K562 (cell line): ENCODE data around the gene MILR1. TPM values are rescaled to one million over a fixed set of nuclear protein-coding genes. Genes with fewer than 3 reads are reported as not detected.
"Not testable (repeated sequence)": the region's sequence is repeated elsewhere in the genome, so short reads cannot be mapped to it uniquely, and the experiment has no call there.

Source experiments
- ATAC-seq: fragments of 200-7000 bp; cut with Tn5 transposase; 3 replicates; pipeline ENCODE4 v1.9.1; 2020; ENCODE audit warnings: moderate library complexity
- BruUV-seq: library from RNA; stranded (reverse); fragments of 400-500 nt; replicated peaks from 2 replicates; lab custom pipeline; 2021; lab: Mats Ljungman, UMichigan
- CTCF ChIA-PET: fragments of 300-600 bp; formaldehyde crosslinking; extraction: SDS; loops from one replicate; lab custom pipeline; 2021; ENCODE audit warnings: low intra/inter-chr PET ratio; lab: Yijun Ruan, JAX
- POLR2A ChIA-PET: fragments of 300-600, 350-650 bp; sonication (Branson Sonifier 250); formaldehyde crosslinking; extraction: SDS; loops from one replicate; lab custom pipeline; 2021; ENCODE audit warnings: antibody characterized with exemption, inconsistent platforms; lab: Yijun Ruan, JAX
- DNase-seq, 4 experiments: peaks; one replicate each; pipeline versions ENCODE4 v3.0.0 to v3.0.0-alpha.2; 2011 to 2018; ENCODE audit warnings: low spot score in 3 of 4, mixed read lengths in 3 of 4; ENCODE audit errors: extremely low read depth in 1 of 4
- FAIRE-seq: peaks from 2 replicates; lab custom pipeline; 2011; peaks lifted over from hg19 to GRCh38; lab: Jason Lieb, UNC
- H2AFZ ChIP-seq: 2 replicates; pipeline ENCODE4 v1.6.0; 2011; ENCODE audit warnings: low read depth, low read length, control low read depth, inconsistent platforms
- H3K27ac ChIP-seq: fragments of 200-600 bp; 3 replicates; pipeline ENCODE4 v1.8.0; 2011; ENCODE audit warnings: low read depth, mild to moderate bottlenecking, control low read depth, inconsistent platforms, low read length, moderate library complexity, mixed read lengths; ENCODE audit errors: extremely low read depth
- H3K27me3 ChIP-seq, 2 experiments: fragments of 300-600 bp in 1 of 2; 2 replicates in 1 of 2; 3 replicates in 1 of 2; pipeline versions ENCODE4 v1.6.0 to v1.8.0; 2011; ENCODE audit warnings: inconsistent platforms in 2 of 2, low read length in 2 of 2, mild to moderate bottlenecking in 1 of 2, mixed read lengths in 1 of 2, moderate library complexity in 1 of 2; ENCODE audit not compliant: control insufficient read depth in 2 of 2, insufficient read depth in 2 of 2
- H3K36me3 ChIP-seq: fragments of 300-600 bp; 3 replicates; pipeline ENCODE4 v1.8.0; 2011; ENCODE audit warnings: mild to moderate bottlenecking, low read length, inconsistent platforms; ENCODE audit not compliant: control insufficient read depth, insufficient read depth
- H3K4me1 ChIP-seq, 2 experiments: fragments of 200-600 bp in 1 of 2; replicated peaks in 1 of 2; 2 replicates in 1 of 2; 3 replicates in 1 of 2; pipeline versions ENCODE4 v1.5.1 to v1.8.0; 2011; ENCODE audit warnings: inconsistent platforms in 2 of 2, low read length in 2 of 2, mild to moderate bottlenecking in 1 of 2, mixed read lengths in 1 of 2, moderate library complexity in 1 of 2; ENCODE audit not compliant: control insufficient read depth in 2 of 2, insufficient read depth in 2 of 2
- H3K4me2 ChIP-seq: 2 replicates; pipeline ENCODE4 v1.6.1; 2011; ENCODE audit warnings: low read length, control low read depth, inconsistent platforms, mixed read lengths; ENCODE audit not compliant: insufficient read depth
- H3K4me3 ChIP-seq: fragments of 200-600 bp; sonication (generic), shearing (Covaris generic); 2 replicates; pipeline ENCODE4 v1.5.1; 2016; ENCODE audit warnings: control low read depth, inconsistent platforms
- H3K79me2 ChIP-seq: fragments of 200-600 bp; 3 replicates; pipeline ENCODE4 v1.8.0; 2011; ENCODE audit warnings: low read length, inconsistent platforms; ENCODE audit not compliant: control insufficient read depth, insufficient read depth
- H3K9ac ChIP-seq, 2 experiments: 2 replicates each; pipeline versions ENCODE4 v1.6.0 to v1.6.1; 2011; ENCODE audit warnings: low read depth in 2 of 2, low read length in 2 of 2, control low read depth in 1 of 2, inconsistent platforms in 1 of 2, mild to moderate bottlenecking in 1 of 2, mixed read lengths in 1 of 2; ENCODE audit not compliant: insufficient read depth in 1 of 2
- H3K9me1 ChIP-seq: one replicate; pipeline ENCODE4 v1.6.0; 2011; ENCODE audit warnings: inconsistent platforms, mild to moderate bottlenecking, low read length, moderate library complexity; ENCODE audit not compliant: control insufficient read depth, insufficient read depth
- H3K9me3 ChIP-seq: replicated peaks from 2 replicates; pipeline ENCODE4 v1.5.1; 2011; ENCODE audit warnings: low read depth, low read length, inconsistent platforms; ENCODE audit not compliant: control insufficient read depth, insufficient read depth
- H4K20me1 ChIP-seq: replicated peaks from 2 replicates; pipeline ENCODE4 v1.6.1; 2011; ENCODE audit warnings: low read length, inconsistent platforms, mixed read lengths; ENCODE audit not compliant: control insufficient read depth, insufficient read depth
- PHB ChIP-seq: fragments of 250-450 bp; sonication (Bioruptor Pico); IDR thresholded peaks from 2 replicates; pipeline ENCODE4 v1.5.0; 2021
- PHF20 ChIP-seq: fragments of 450-650 bp; IDR thresholded peaks from 2 replicates; pipeline ENCODE4 v1.6.1; 2018; ENCODE audit not compliant: partially characterized antibody
- PHF21A ChIP-seq: fragments of 450-650 bp; IDR thresholded peaks from 2 replicates; pipeline ENCODE4 v1.6.1; 2017; ENCODE audit warnings: low read depth, borderline replicate concordance
- ZC3H11A ChIP-seq: IDR thresholded peaks from 2 replicates; pipeline ENCODE4 v1.6.1; 2012; ENCODE audit warnings: low read depth, low read length, improper control_type of control experiment
- ZNF274 ChIP-seq: IDR thresholded peaks from 2 replicates; pipeline ENCODE4 v1.6.1; 2011; ENCODE audit warnings: low read depth, mild to moderate bottlenecking, low read length, moderate library complexity, borderline replicate concordance
- ZNF384 ChIP-seq: IDR thresholded peaks from 2 replicates; pipeline ENCODE4 v1.6.1; 2012; ENCODE audit warnings: low read depth, low read length, improper control_type of control experiment
- ZNF57 ChIP-seq: fragments of 450-650 bp; formaldehyde crosslinking; IDR thresholded peaks from 2 replicates; pipeline ENCODE4 v1.4.0; 2020; ENCODE audit warnings: mild to moderate bottlenecking, moderate library complexity
- WGBS: fragments of 100-300 bp; shearing (Covaris generic); methylation state at CpG from one replicate; pipeline ENCODE4 v1.1.6; 2016; ENCODE audit warnings: low coverage, mixed read lengths; ENCODE audit not compliant: insufficient coverage; ENCODE audit errors: missing lambda C conversion rate; 5-methylcytosine and 5-hydroxymethylcytosine counted together
- in situ Hi-C: fragments of 300-500 bp; cut with MboI; formaldehyde crosslinking; loops from 4 replicates; pipeline ENCODE4 v1.15.0; 2018; ENCODE audit warnings: inconsistent platforms, mixed read lengths
- intact Hi-C: fragments of 100-400 bp; cut with micrococcal nuclease; formaldehyde crosslinking; loops from 2 replicates; pipeline ENCODE4 v1.14.2; 2022
- polyA plus RNA-seq, 8 experiments: library from polyadenylated mRNA; depleted of rRNA in 4 of 8; stranded (reverse) in 5 of 8; unstranded in 3 of 8; fragments of >200 nt; fragmentation: Nextera tagmentation in 2 of 8; fragmentation: Illumina TruSeq in 1 of 8; extraction: Ambion mirVana in 2 of 8; extraction: Trizol in 1 of 8; gene quantifications; 2 replicates each; pipeline versions ENCODE4 v1.2.1 to v1.2.3, GENCODE V29; 2011 to 2014; ENCODE audit warnings: inconsistent platforms in 1 of 8, missing spikeins in 1 of 8
- total RNA-seq, 7 experiments: library from RNA; depleted of rRNA in 6 of 7; stranded (reverse); fragments of >200 nt in 6 of 7; fragmentation: Illumina TruSeq in 2 of 7; extraction: Trizol in 2 of 7; gene quantifications; 2 replicates each; pipeline versions ENCODE4 v1.2.1 to v1.2.3, GENCODE V29; 2011 to 2021; ENCODE audit warnings: low replicate concordance in 1 of 7
- TF ChIP-seq, protein P1 (sequence below): sonication (generic); formaldehyde crosslinking; IDR thresholded peaks from 2 replicates; pipeline ENCODE4 v1.8.0; 2022; ENCODE audit warnings: mild to moderate bottlenecking, missing genetic modification reagents, borderline replicate concordance
- TF ChIP-seq, protein P2 (sequence below): sonication (generic); formaldehyde crosslinking; IDR thresholded peaks from 2 replicates; pipeline ENCODE4 v1.8.0; 2023; ENCODE audit warnings: mild to moderate bottlenecking, missing genetic modification reagents

The MILR1 gene
- total and polyA plus RNA-seq, 9 of the 15 experiments (the other 6 are each of a cell fraction or from before 2014, with no cell fraction given): 3.8 to 14.1 (median 7.1) TPM

DNA sequence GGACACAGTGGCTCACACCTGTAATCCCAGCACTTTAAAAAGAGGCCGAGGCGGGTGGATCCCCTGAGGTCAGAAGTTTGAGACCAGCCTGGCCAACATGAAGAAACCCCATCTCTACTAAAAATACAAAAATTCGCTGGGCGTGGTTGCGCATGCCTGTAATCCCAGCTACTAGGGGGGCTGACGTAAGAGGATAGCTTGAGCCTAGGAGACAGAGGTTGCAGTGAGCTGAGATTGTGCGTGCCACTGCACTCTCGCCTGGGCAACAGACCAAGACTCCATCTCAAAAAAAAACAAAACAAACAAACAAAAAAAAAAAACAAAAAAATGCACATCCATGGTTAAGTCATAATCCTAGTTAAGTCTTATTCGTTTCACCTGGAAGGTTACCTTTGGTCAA is 26.8 kb upstream of the MILR1 start:
- intact Hi-C loops: loop anchor here (5.0 kb wide), 2 partner anchors 350 to 540 kb away; no protein-coding TSS in a partner anchor
- CTCF ChIA-PET: interaction anchor here (0.7 to 1.1 kb wide), 2 partner anchors 75 to 319 kb away, joined by 3 to 7 read pairs; partner anchors contain the start of gene POLG2

DNA sequence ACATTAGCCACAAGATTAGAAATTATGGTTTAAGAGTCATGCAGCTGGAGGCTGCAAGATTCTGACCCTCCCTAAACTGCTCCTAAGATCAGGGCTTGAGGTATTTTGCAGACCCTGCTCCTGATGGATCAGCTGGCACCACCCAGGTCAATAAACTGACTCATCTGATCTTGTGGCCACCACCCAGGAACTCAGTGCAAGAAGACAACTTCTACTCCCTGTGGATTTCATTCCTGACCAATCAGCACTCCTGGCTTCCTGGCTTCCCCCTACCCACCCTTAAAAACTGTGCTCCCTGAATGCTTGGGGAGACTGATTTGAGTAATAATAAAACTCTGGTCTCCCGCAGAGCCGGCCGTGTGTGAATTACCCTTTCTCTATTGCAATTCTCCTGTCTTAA is 25.0 kb upstream of the MILR1 start:
- 66% methylated on average over 3 of the region's 3 CpGs for WGBS
- no peak overlapping the region for H3K9ac ChIP-seq
- intact Hi-C loops: loop anchor here (5.0 kb wide), 2 partner anchors 348 to 538 kb away; no protein-coding TSS in a partner anchor
- H3K27ac ChIP-seq: no peak overlapping the region
- no peaks in the 10 kb centered on the region for H3K27me3 ChIP-seq
- H3K4me2 ChIP-seq: no peak overlapping the region
- CTCF ChIA-PET: no interaction called here
- BruUV-seq: no TSS peak
- H3K9me1 ChIP-seq: no peaks in the 10 kb centered on the region
- FAIRE-seq (no peak), ATAC-seq (no peak), DNase-seq (no peak)
- H3K9me3 ChIP-seq: no peaks in the 10 kb centered on the region
- H3K4me3 ChIP-seq: no peak overlapping the region
- peaks cover 0 to 9% of the 10 kb centered on the region in 2 experiments; a peak in 1 of 5 replicates for H3K4me1 ChIP-seq
- POLR2A ChIA-PET: interaction anchor here (1.2 kb wide), 2 partner anchors 26 to 82 kb away, joined by 4 read pairs; partner anchors contain the start of gene DDX5
- H3K36me3 ChIP-seq: no peaks in the 10 kb centered on the region
- peak overlapping the region; percentile 3; the same call in 1 of the 2 replicates for H2AFZ ChIP-seq
- in situ Hi-C loops: loop anchor here (5.0 to 10.0 kb wide), 3 partner anchors 68 to 541 kb away; no protein-coding TSS in a partner anchor
- no peaks in the 10 kb centered on the region for H3K79me2 ChIP-seq
- H4K20me1 ChIP-seq: no peaks in the 10 kb centered on the region
- TF ChIP-seq, protein P1, sequence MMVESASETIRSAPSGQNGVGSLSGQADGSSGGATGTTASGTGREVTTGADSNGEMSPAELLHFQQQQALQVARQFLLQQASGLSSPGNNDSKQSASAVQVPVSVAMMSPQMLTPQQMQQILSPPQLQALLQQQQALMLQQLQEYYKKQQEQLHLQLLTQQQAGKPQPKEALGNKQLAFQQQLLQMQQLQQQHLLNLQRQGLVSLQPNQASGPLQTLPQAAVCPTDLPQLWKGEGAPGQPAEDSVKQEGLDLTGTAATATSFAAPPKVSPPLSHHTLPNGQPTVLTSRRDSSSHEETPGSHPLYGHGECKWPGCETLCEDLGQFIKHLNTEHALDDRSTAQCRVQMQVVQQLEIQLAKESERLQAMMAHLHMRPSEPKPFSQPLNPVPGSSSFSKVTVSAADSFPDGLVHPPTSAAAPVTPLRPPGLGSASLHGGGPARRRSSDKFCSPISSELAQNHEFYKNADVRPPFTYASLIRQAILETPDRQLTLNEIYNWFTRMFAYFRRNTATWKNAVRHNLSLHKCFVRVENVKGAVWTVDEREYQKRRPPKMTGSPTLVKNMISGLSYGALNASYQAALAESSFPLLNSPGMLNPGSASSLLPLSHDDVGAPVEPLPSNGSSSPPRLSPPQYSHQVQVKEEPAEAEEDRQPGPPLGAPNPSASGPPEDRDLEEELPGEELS (CRISPR knock-in tag): no peak
- TF ChIP-seq ZNF384 (no peak), PHB (no peak), ZC3H11A (no peak), PHF20 (no peak), ZNF274 (no peak), ZNF57 (CRISPR knock-in tag) (no peak)
- TF ChIP-seq, protein P2, sequence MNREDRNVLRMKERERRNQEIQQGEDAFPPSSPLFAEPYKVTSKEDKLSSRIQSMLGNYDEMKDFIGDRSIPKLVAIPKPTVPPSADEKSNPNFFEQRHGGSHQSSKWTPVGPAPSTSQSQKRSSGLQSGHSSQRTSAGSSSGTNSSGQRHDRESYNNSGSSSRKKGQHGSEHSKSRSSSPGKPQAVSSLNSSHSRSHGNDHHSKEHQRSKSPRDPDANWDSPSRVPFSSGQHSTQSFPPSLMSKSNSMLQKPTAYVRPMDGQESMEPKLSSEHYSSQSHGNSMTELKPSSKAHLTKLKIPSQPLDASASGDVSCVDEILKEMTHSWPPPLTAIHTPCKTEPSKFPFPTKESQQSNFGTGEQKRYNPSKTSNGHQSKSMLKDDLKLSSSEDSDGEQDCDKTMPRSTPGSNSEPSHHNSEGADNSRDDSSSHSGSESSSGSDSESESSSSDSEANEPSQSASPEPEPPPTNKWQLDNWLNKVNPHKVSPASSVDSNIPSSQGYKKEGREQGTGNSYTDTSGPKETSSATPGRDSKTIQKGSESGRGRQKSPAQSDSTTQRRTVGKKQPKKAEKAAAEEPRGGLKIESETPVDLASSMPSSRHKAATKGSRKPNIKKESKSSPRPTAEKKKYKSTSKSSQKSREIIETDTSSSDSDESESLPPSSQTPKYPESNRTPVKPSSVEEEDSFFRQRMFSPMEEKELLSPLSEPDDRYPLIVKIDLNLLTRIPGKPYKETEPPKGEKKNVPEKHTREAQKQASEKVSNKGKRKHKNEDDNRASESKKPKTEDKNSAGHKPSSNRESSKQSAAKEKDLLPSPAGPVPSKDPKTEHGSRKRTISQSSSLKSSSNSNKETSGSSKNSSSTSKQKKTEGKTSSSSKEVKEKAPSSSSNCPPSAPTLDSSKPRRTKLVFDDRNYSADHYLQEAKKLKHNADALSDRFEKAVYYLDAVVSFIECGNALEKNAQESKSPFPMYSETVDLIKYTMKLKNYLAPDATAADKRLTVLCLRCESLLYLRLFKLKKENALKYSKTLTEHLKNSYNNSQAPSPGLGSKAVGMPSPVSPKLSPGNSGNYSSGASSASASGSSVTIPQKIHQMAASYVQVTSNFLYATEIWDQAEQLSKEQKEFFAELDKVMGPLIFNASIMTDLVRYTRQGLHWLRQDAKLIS (CRISPR knock-in tag): no peak

More for the DNA sequence above, 26.8 kb upstream of the MILR1 start:
- 76% methylated on average over 9 of the region's 9 CpGs for WGBS
- DNase-seq, H3K9me3 ChIP-seq, H3K4me1 ChIP-seq, H3K4me3 ChIP-seq, BruUV-seq, H3K9me1 ChIP-seq, H3K79me2 ChIP-seq, H3K27ac ChIP-seq, H3K9ac ChIP-seq, ATAC-seq, H3K4me2 ChIP-seq, H4K20me1 ChIP-seq, H3K27me3 ChIP-seq, H2AFZ ChIP-seq, H3K36me3 ChIP-seq, FAIRE-seq: not testable (repeated sequence)
- in situ Hi-C loops: loop anchor here (5.0 to 10.0 kb wide), 3 partner anchors 70 to 543 kb away; no protein-coding TSS in a partner anchor
- 0 out of 2 replicates have a peak, but pooled peaks have one; percentile 23 for TF ChIP-seq PHF21A
- POLR2A ChIA-PET: interaction anchor here (0.6 to 4.2 kb wide), 4 partner anchors 10 to 1645 kb away, joined by 3 to 59 read pairs (median 22); partner anchors contain the start of genes CEP95, DDX5 and POLG2
